LNCaP clone FGC (cell line): ENCODE data around the gene DGKE.

Experiments used
- DNase-seq: peaks from one replicate; pipeline ENCODE4 v3.0.0-alpha.2; 2011; ENCODE audit warnings: low read depth
- H3K4me3 ChIP-seq: 2 replicates; pipeline ENCODE4 v1.5.1; 2011; ENCODE audit warnings: mild to moderate bottlenecking, low read depth, low read length, control low read depth
- TF ChIP-seq, protein P1 (sequence below): IDR thresholded peaks from 2 replicates; pipeline ENCODE4 v1.5.1; 2012; ENCODE audit warnings: mild to moderate bottlenecking; ENCODE audit not compliant: control insufficient read depth, insufficient read depth; ENCODE audit errors: extremely low read depth

DGKE gene

GRCh38 chr17:56910509-56911235 lies 76.7 kb downstream of the DGKE start:
- no peak overlapping the region for H3K4me3 ChIP-seq
- no peak for DNase-seq
- TF ChIP-seq, protein P1, sequence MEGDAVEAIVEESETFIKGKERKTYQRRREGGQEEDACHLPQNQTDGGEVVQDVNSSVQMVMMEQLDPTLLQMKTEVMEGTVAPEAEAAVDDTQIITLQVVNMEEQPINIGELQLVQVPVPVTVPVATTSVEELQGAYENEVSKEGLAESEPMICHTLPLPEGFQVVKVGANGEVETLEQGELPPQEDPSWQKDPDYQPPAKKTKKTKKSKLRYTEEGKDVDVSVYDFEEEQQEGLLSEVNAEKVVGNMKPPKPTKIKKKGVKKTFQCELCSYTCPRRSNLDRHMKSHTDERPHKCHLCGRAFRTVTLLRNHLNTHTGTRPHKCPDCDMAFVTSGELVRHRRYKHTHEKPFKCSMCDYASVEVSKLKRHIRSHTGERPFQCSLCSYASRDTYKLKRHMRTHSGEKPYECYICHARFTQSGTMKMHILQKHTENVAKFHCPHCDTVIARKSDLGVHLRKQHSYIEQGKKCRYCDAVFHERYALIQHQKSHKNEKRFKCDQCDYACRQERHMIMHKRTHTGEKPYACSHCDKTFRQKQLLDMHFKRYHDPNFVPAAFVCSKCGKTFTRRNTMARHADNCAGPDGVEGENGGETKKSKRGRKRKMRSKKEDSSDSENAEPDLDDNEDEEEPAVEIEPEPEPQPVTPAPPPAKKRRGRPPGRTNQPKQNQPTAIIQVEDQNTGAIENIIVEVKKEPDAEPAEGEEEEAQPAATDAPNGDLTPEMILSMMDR = no peak

GRCh38 chr17:56912105-56912999 lies 78.4 kb downstream of the DGKE start:
- TF ChIP-seq, protein P1 = no peak
- peak overlapping the region; percentile 79 for H3K4me3 ChIP-seq
- DNase-seq = no peak

DNA sequence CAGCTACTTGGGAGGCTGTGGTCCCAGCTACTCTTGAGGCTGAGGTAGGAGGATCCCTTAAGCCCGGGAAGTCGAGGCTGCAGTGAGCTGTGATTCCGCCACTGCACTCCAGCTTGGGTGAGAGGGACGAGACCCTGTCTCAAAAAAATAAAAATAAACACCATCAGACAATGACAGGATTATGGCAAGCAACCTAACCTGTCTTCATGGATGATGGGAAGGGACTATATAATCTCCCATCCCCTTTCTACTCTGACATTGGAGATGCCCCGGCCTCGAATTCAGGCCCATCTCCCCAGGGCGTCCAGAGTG lies 79.0 kb downstream of the DGKE start:
- no peak for DNase-seq
- TF ChIP-seq, protein P1 = no peak
- H3K4me3 ChIP-seq = peak overlapping the region; percentile 79

- TF ChIP-seq, protein P1 = no peak
- H3K4me3 ChIP-seq = peak overlapping the region; percentile 79
- no peak for DNase-seq
These were observed 79.5 kb downstream of the DGKE start for GRCh38 chr17:56913353-56913866.

- no peak for DNase-seq
- H3K4me3 ChIP-seq = peak within 1 kb of the TSS; percentile 79
- TF ChIP-seq, protein P1 = no peak
These were observed 80.1 kb downstream of the DGKE start, which contains the start of gene TRIM25 for GRCh38 chr17:56913867-56914580. TSS of gene TRIM25 (minus strand) at chr17:56914049. CDS start at chr17:56913988, 61 bp downstream.

DNA sequence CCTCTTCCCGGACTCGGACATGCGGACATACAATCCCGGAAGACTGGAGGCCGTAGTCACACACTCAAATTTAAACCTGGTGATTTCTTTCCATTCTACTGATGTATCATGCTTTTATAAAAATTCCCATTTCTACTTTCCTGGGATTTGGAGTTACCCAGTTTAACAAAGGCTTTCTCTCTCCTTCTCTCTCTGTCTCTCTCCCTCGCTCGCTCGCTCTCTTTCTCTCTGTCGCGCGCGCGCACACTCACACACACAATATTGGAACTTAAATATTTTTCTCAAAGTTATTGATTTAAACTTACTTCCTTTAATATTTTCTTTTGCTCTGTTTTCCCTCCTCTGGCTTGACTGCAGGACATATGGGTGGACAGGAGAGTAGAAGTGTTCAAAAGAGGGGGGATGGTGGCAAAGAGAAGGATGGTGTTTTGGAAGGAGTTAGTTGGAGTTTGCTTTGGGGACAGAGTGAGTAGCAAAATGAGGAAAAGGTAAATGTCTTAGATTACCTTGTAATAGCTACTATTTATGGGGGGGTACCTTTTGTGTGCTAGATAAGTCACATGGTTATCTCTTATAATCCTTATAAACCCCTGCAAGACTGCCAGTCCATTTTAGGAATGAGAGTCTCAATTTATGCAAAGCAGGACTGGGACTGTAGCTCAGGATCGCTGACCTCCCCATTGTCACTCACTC lies 80.8 kb downstream of the DGKE start:
- TF ChIP-seq, protein P1 = no peak
- no peak for DNase-seq
- peak overlapping the region; percentile 79 for H3K4me3 ChIP-seq
